Fibroblast of peridontal ligament (primary cell): Measurements from ENCODE around the gene JUND.

Experiments used
- DNase-seq: peaks from one replicate; pipeline ENCODE4 v3.0.0-alpha.2; 2010; ENCODE audit errors: extremely low read depth

JUND gene

GRCh38 chr19:18239303-18239702, 42.1 kb downstream of the JUND start:
- DNase-seq: no peak

GRCh38 chr19:18234194-18234593, 47.2 kb downstream of the JUND start:
- DNase-seq: no peak

- peak; percentile 15 for DNase-seq
Observed at GRCh38 chr19:18233224-18233825, 48.1 kb downstream of the JUND start.

GRCh38 chr19:18232540-18233223, 48.7 kb downstream of the JUND start:
- no peak for DNase-seq

- no peak for DNase-seq
Observed at GRCh38 chr19:18231775-18232174, 49.6 kb downstream of the JUND start.

GRCh38 chr19:18230941-18231734, 50.3 kb downstream of the JUND start:
- no peak for DNase-seq

- DNase-seq: no peak
Observed at GRCh38 chr19:18229915-18230314, 51.5 kb downstream of the JUND start.
